ENCODE results near the gene IFNG.

DNA sequence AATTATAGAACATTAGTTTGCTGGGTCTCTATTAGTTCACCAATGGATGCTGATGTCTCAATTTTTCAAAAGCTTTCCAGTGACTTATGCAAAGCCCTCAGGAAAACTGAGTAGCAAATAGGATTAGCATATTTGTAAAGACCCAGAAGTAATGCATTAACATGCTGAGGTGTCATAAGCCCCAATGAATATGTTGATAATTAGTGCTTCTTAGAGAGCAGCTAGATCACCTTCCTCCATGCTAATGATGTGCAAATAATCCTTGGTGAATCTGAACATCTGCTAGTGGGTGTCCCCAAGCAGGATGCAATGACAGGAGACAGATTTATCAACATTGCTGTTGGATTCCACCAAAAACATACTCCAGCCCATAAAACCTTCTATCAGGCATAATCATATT is 19.0 kb downstream of the IFNG start:
- TF ChIP-seq, protein P1, sequence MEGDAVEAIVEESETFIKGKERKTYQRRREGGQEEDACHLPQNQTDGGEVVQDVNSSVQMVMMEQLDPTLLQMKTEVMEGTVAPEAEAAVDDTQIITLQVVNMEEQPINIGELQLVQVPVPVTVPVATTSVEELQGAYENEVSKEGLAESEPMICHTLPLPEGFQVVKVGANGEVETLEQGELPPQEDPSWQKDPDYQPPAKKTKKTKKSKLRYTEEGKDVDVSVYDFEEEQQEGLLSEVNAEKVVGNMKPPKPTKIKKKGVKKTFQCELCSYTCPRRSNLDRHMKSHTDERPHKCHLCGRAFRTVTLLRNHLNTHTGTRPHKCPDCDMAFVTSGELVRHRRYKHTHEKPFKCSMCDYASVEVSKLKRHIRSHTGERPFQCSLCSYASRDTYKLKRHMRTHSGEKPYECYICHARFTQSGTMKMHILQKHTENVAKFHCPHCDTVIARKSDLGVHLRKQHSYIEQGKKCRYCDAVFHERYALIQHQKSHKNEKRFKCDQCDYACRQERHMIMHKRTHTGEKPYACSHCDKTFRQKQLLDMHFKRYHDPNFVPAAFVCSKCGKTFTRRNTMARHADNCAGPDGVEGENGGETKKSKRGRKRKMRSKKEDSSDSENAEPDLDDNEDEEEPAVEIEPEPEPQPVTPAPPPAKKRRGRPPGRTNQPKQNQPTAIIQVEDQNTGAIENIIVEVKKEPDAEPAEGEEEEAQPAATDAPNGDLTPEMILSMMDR (IDR thresholded peaks at IDR 0.05): no peak
- TF ChIP-seq POLR2A (IDR thresholded peaks at IDR 0.05; ENCODE audit: low read depth) (no peak), EP300 (IDR thresholded peaks at IDR 0.05) (no peak)

All from esophagus muscularis mucosa (tissue), 4 donors.